ENCODE results near the gene KIAA0232.
"Not testable (repeated sequence)": the region's sequence is repeated elsewhere in the genome, so short reads cannot be mapped to it uniquely, and the experiment has no call there.

KIAA0232 gene

DNA sequence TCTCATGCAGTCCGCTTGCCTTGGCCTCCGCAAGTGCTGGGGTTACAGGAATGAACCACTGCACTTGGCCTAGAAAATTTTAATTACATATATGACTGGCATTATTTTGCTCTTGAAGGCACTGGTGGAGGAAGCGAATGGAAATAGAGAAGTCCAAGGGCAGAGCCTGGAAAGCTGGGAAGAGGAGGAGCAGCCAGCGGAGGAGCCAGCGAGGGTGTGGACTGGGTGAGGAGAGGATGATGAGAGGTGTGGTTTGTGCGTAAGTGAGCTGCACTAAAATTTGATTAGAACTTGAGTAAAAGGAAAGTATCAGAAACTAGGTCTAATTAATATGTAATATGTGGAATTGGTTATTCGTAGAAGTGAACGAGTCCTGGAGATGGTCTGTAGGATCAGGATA lies 13.3 kb downstream of the KIAA0232 start:
- Mint-ChIP-seq H3K27me3 (no peaks in the 10 kb centered on the region), H3K4me3 (no peak overlapping the region), H3K36me3 (ENCODE audit: low read depth) (peaks cover 37% of the 10 kb centered on the region), H3K4me1 (ENCODE audit: low read depth) (peaks cover 53% of the 10 kb centered on the region), H3K27ac (peak overlapping the region; percentile 23), H3K9me3 (no peaks in the 10 kb centered on the region)
- intact Hi-C loops (cut with micrococcal nuclease), result loop anchor here (5.0 kb wide), 1 partner anchor 36 kb away; no protein-coding TSS in a partner anchor

DNA sequence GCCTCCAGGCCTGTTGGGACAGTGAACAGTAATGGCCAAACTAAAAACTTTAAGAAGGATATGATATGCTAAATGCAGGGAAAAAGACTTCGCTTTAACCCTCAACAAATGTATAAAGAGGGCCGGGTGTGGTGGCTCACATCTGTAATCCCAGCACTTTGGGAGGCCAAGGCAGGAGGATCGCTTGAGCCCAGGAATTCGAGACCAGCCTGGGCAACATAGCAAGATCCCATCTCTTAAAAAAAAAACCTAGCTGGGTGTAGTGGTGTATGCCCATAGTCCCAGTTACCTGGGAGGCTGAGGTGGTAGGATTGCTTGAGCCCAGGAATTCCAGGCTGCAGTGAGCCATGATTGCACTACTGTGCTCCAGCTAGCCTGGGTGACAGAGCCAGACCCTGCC lies 14.8 kb downstream of the KIAA0232 start:
- intact Hi-C loops (cut with micrococcal nuclease), result loop anchor here (5.0 kb wide), 1 partner anchor 35 kb away; no protein-coding TSS in a partner anchor
- H3K27me3 Mint-ChIP-seq, H3K9me3 Mint-ChIP-seq, H3K4me3 Mint-ChIP-seq: not testable (repeated sequence)
- peak overlapping the region; percentile 55 for H3K27ac Mint-ChIP-seq
- peaks cover 28% of the 10 kb centered on the region for H3K36me3 Mint-ChIP-seq (ENCODE audit: low read depth)
- H3K4me1 Mint-ChIP-seq (ENCODE audit: low read depth), result peaks cover 53% of the 10 kb centered on the region

DNA sequence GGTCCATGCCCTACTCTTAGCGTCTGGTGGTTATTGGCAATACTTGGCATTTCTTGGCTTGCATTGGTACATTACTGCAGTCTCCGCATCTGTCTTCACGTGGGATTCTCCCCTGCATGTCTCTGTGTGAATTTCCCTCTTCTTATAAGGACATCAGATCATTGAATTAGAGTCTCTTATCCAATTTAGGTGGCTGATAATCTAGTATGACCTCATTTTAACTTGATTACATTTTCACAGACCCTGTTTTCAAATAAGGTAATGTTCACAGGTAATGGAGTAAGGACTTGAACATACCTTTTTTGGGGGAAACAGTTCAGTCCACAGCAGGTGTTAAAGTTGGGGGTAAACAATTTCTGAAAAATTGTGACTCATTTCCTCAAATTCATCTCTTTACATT lies 16.6 kb downstream of the KIAA0232 start:
- no peaks in the 10 kb centered on the region for H3K27me3 Mint-ChIP-seq
- H3K4me1 Mint-ChIP-seq (ENCODE audit: low read depth), result peaks cover 49% of the 10 kb centered on the region
- no peaks in the 10 kb centered on the region for H3K9me3 Mint-ChIP-seq
- H3K36me3 Mint-ChIP-seq (ENCODE audit: low read depth), result peaks cover 33% of the 10 kb centered on the region
- intact Hi-C loops (cut with micrococcal nuclease), result loop anchor here (5.0 kb wide), 1 partner anchor 33 kb away; no protein-coding TSS in a partner anchor
- H3K4me3 Mint-ChIP-seq, result no peak overlapping the region
- H3K27ac Mint-ChIP-seq, result no peak overlapping the region

DNA sequence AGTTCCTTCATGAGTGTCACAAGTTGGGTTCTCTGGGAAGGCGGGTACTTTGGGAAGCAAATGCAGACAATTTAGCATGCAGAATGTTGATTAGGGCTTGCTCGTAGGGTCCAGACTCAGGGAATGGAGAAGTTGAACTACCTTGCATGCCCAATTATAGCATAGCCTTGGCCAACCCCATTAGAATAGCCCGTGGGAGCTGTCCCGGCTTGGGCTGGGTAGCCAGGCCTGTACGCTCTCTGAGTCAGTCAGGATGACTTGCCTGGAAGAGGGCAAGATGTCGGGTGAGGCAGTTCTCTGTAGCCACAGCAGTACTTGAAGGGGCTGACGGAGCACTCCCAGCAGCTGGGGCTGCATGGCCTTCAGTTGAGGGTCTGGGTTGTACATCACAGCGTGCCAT lies 19.5 kb downstream of the KIAA0232 start:
- peaks cover 15% of the 10 kb centered on the region for H3K36me3 Mint-ChIP-seq (ENCODE audit: low read depth)
- H3K9me3 Mint-ChIP-seq, result no peaks in the 10 kb centered on the region
- no peak overlapping the region for H3K27ac Mint-ChIP-seq
- H3K4me3 Mint-ChIP-seq, result no peak overlapping the region
- intact Hi-C loops (cut with micrococcal nuclease), result no loop called here
- H3K27me3 Mint-ChIP-seq, result no peaks in the 10 kb centered on the region
- peaks cover 51% of the 10 kb centered on the region for H3K4me1 Mint-ChIP-seq (ENCODE audit: low read depth)

DNA sequence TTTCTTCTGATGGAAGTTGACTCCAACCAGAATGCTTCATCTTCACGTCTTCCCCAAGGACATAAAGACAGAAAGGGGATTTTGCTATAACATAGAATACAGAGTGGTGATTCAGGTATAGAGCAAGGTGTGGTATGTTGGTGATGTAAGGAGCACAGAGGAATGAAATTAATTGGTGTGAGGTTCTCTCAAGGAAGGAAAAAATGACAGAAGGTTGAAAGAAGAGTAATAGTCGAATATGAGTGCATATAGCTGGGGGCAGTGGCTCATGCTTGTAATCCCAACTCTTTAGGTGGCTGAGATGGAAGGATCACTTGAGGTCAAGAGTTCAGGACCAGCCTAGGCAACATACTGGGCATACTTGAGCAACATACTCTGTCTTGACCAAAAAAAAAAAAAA lies 20.1 kb downstream of the KIAA0232 start:
- intact Hi-C loops (cut with micrococcal nuclease), result no loop called here
- peaks cover 54% of the 10 kb centered on the region for H3K4me1 Mint-ChIP-seq (ENCODE audit: low read depth)
- H3K9me3 Mint-ChIP-seq, result no peaks in the 10 kb centered on the region
- no peak overlapping the region for H3K27ac Mint-ChIP-seq
- H3K27me3 Mint-ChIP-seq, result no peaks in the 10 kb centered on the region
- H3K4me3 Mint-ChIP-seq, result no peak overlapping the region
- peaks cover 13% of the 10 kb centered on the region for H3K36me3 Mint-ChIP-seq (ENCODE audit: low read depth)

DNA sequence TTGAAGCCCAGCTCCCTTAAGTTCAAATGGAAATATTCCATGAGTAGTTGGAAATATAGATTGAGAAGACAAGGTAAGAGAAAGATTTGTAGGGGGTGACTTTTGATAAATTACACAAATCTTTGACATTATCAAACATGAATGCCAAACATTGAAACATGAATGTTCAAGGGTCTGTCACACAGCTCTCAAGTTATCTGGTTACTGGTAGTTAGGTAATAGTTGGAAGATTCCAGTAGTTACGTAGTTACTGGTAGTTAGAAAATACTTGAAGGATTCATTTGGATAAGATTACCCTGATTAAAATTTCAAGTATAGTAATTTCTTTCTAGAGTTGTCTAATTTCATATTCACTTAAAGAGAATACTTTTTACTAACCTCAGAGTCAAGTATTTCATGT lies 20.7 kb downstream of the KIAA0232 start:
- Mint-ChIP-seq H3K4me3 (no peak overlapping the region), H3K27me3 (no peaks in the 10 kb centered on the region), H3K9me3 (no peaks in the 10 kb centered on the region), H3K36me3 (ENCODE audit: low read depth) (peaks cover 13% of the 10 kb centered on the region), H3K27ac (no peak overlapping the region), H3K4me1 (ENCODE audit: low read depth) (peaks cover 55% of the 10 kb centered on the region)
- intact Hi-C loops (cut with micrococcal nuclease), result no loop called here

DNA sequence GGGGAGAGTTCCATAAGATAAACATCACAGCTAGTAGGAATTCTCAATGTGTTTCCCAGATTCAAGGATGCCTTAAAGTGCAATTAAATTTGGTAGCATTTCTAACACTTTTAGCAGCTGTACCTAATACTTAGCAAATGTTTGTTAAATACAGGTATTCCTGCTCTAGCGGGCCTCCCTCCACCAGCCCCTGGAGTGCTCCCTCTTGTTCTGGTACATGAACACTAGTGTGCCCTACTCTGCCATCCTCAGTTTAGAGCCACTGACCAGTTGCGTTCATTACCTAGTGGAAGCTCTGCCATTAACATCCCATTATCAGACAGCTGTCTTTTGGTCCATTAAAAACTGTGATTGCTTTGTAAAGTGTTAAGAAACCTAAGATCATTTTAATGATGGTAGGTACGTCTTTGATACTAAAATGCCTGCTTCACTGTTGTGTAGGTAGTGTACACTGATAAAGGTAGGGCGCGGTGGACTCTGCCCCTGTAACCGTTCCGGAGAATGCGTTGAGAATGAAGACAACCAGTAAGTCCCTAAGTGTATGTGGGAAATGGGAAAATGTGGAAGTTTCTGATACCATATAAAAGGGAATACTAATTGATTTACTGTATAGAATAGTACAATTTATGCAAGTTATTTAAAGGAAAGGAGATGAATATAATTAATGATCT lies 21.7 kb downstream of the KIAA0232 start:
- Mint-ChIP-seq H3K36me3 (ENCODE audit: low read depth) (peaks cover 10% of the 10 kb centered on the region), H3K4me3 (no peak overlapping the region), H3K27ac (no peak overlapping the region), H3K9me3 (no peaks in the 10 kb centered on the region), H3K4me1 (ENCODE audit: low read depth) (peaks cover 62% of the 10 kb centered on the region), H3K27me3 (no peaks in the 10 kb centered on the region)
- intact Hi-C loops (cut with micrococcal nuclease), result no loop called here

DNA sequence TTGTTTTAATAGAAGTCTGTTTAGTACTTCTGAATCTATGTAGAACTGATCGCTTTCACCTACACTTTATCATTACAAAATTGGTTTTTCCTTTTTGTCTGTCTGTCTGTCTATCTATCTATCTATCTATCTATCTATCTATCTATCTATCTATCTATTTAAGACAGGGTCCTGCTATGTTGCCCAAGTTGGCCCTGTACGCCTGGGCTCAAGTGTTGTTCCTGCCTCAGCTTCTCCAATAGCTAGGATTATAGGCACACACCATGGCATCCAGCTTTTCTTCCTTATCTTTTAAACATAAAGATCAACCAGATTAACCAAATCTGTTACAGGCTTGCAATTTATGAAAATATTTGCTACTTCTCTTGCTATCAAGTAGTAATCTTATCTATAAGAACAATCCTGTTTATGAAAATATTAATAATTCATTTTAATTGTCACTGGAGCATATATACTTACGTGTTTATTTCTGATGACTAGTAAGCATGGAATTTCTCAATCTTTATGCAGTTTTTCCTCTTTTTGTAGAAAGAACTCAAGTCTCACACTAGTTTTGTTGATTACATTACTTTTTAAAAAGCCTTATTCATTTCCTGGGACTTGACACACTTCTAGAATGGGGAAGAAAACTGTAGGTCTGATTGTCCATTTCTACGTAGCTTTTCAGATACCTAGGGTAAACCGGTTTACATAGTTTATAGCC lies 24.5 kb downstream of the KIAA0232 start:
- no peaks in the 10 kb centered on the region for H3K27me3 Mint-ChIP-seq
- no peaks in the 10 kb centered on the region for H3K9me3 Mint-ChIP-seq
- peaks cover 16% of the 10 kb centered on the region for H3K36me3 Mint-ChIP-seq (ENCODE audit: low read depth)
- peaks cover 67% of the 10 kb centered on the region for H3K4me1 Mint-ChIP-seq (ENCODE audit: low read depth)
- peak overlapping the region; percentile 93 for H3K27ac Mint-ChIP-seq
- intact Hi-C loops (cut with micrococcal nuclease), result no loop called here
- peak overlapping the region; percentile 17 for H3K4me3 Mint-ChIP-seq

DNA sequence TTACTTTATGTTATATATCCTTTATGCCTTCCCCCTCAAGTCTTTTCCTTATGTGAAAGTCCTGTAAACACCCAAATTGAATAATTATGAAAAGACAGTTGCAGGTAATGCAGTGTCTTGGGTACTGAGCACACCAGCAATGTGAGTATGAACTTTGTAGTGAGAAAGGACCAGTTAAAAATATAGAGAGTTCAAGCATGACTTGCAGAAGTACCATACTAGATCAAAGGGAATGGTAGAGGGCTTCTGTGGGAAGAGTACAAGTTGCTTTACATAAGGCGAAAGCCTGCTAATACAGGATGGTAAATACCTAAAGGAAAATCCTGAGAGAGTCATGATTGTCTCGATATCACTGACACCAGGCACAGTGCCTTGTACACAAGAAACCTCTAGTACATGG lies 25.7 kb downstream of the KIAA0232 start:
- no peaks in the 10 kb centered on the region for H3K9me3 Mint-ChIP-seq
- intact Hi-C loops (cut with micrococcal nuclease), result no loop called here
- H3K27ac Mint-ChIP-seq, result peak overlapping the region; percentile 93
- peaks cover 10% of the 10 kb centered on the region for H3K36me3 Mint-ChIP-seq (ENCODE audit: low read depth)
- no peaks in the 10 kb centered on the region for H3K27me3 Mint-ChIP-seq
- no peak overlapping the region for H3K4me3 Mint-ChIP-seq
- H3K4me1 Mint-ChIP-seq (ENCODE audit: low read depth), result peaks cover 63% of the 10 kb centered on the region

DNA sequence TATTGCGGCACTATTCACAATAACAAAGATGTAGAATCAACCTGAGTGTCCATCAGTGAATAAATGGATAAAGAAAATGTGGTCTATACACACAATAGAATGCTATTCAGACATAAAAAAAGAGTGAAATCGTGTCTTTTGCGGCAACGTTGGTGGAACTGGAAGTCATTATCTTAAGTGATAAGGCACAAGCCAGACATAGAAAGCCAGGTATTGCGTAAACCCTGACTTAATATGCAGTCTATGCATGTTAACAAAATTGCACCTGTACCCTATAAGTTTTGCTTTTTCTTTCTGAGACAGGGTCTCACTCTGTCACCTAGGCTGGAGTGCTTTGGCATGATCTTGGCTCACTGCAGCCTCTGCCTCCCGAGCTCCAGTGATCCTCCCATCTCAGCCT lies 28.6 kb downstream of the KIAA0232 start:
- H3K27me3 Mint-ChIP-seq, result no peaks in the 10 kb centered on the region
- H3K9me3 Mint-ChIP-seq, result no peaks in the 10 kb centered on the region
- H3K36me3 Mint-ChIP-seq (ENCODE audit: low read depth), result peaks cover 11% of the 10 kb centered on the region
- peaks cover 49% of the 10 kb centered on the region for H3K4me1 Mint-ChIP-seq (ENCODE audit: low read depth)
- H3K27ac Mint-ChIP-seq, result no peak overlapping the region
- intact Hi-C loops (cut with micrococcal nuclease), result no loop called here
- H3K4me3 Mint-ChIP-seq, result no peak overlapping the region

DNA sequence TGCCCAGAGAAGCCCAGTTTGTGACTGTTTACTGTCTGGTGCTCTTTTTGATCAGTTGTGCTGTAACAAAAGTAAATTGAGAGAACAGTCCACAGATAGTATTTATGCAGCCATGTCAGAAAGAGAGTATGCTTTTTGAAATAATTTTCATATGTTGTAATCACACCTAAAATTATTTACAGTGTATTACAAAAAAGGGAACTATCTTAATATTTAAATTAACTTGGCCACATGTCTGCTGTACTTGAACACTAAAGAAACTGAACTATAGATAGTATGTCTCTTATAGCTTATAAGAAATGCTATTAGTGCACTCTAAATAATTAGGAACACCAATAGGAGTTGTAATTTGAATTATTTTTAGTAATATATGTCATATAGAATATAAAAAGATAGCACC lies 30.2 kb downstream of the KIAA0232 start:
- Mint-ChIP-seq H3K4me3 (no peak overlapping the region), H3K36me3 (ENCODE audit: low read depth) (peaks cover 26% of the 10 kb centered on the region), H3K27ac (no peak overlapping the region), H3K9me3 (no peaks in the 10 kb centered on the region), H3K4me1 (ENCODE audit: low read depth) (peaks cover 40% of the 10 kb centered on the region), H3K27me3 (no peaks in the 10 kb centered on the region)
- intact Hi-C loops (cut with micrococcal nuclease), result no loop called here

DNA sequence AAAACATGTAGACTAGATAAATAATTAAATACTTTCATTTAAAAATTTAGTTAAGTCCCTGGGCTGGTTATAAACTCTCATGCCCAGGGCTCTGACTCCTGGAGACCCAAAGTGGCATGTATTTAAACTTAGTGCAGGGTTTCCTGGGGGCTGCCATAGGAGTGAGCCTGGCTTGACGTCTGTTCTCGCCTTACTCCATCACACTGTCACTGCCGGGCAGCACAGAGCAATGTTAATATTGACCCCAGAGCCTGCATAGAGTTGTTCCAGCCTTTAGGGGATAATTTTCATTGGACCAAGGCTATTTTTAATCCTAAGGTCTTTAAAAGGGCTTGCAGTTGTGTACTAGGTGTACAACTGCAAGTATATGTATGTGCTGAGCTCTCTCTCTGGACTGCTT lies 31.2 kb downstream of the KIAA0232 start:
- intact Hi-C loops (cut with micrococcal nuclease), result no loop called here
- Mint-ChIP-seq H3K27me3 (no peaks in the 10 kb centered on the region), H3K4me1 (ENCODE audit: low read depth) (peaks cover 31% of the 10 kb centered on the region), H3K36me3 (ENCODE audit: low read depth) (peaks cover 35% of the 10 kb centered on the region), H3K9me3 (peaks cover 8% of the 10 kb centered on the region), H3K4me3 (no peak overlapping the region), H3K27ac (no peak overlapping the region)

DNA sequence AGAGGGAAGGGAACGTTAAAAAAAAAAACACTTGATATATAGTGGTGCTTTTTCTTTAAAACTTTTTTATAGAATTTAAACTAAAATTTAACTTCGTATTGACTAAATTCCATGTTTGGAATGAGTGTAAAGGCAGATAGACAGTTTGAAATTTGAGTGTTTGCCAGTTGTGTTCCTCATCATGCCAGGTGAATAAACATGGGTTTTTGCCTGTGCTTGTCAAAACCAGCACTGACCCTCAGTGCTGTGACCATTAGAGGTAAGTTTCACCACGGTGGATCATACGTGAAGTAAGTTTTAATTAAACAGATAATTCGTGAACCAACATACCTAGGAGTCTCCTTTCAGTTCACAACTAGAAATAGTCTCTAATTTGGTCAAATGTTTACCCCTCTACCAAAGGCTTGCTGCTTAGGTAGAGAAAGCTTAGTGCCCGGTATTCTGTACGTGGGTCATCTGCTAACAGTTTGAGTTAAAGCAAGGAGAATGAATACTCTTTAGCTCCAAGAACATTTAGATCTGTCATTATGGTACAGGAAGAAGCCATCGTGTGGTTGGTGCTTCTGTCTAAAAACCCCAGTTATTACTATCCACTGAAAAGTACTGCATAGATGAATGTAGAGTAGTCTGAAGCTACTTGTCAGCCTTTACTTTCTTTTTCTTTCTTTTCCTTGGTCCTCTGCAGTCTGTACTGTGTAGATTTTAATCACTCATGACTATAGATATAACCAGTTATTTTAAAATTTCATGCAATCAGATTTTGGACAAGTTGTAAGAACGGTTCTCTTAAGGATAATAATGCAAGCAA lies 32.7 kb downstream of the KIAA0232 start:
- Mint-ChIP-seq H3K9me3 (peaks cover 18% of the 10 kb centered on the region), H3K4me3 (no peak overlapping the region), H3K36me3 (ENCODE audit: low read depth) (peaks cover 49% of the 10 kb centered on the region), H3K27ac (no peak overlapping the region), H3K4me1 (ENCODE audit: low read depth) (peaks cover 23% of the 10 kb centered on the region), H3K27me3 (no peaks in the 10 kb centered on the region)
- intact Hi-C loops (cut with micrococcal nuclease), result no loop called here

DNA sequence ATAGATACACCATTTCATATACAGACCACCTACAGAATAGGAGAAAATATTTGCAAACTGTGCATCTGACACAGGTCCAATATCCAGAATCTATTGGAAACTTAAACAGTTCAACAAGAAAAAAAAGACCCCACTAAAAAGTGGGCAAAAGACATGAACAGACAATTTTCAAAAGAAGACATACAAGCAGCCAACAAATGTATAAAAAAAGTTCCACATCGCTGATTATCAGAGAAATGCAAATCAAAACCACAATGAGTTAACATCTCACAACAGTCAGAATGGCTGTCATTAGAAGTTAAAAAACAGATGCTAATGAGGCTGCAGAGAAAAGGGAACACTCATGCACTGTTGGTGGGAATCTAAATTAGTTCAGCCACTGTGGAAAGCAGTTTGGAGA lies 36.8 kb downstream of the KIAA0232 start:
- intact Hi-C loops (cut with micrococcal nuclease), result no loop called here
- H3K4me3 Mint-ChIP-seq, result no peak overlapping the region
- no peaks in the 10 kb centered on the region for H3K27me3 Mint-ChIP-seq
- H3K9me3 Mint-ChIP-seq, result peaks cover 26% of the 10 kb centered on the region
- H3K27ac Mint-ChIP-seq, result no peak overlapping the region
- H3K4me1 Mint-ChIP-seq (ENCODE audit: low read depth), result peaks cover 5% of the 10 kb centered on the region
- H3K36me3 Mint-ChIP-seq (ENCODE audit: low read depth), result peaks cover 47% of the 10 kb centered on the region

All from dendritic cell treated with granulocyte-macrophage colony-stimulating factor and Interleukin-4, amounts not matched to agents 40 ng/mL and 50 ng/mL, for 4 days (primary cell).